ENCODE results near the gene PCDHGC4. TPM values are rescaled to one million over a fixed set of nuclear protein-coding genes. Genes with fewer than 3 reads are reported as not detected.

PCDHGC4 gene
- total RNA-seq: not detected

DNA sequence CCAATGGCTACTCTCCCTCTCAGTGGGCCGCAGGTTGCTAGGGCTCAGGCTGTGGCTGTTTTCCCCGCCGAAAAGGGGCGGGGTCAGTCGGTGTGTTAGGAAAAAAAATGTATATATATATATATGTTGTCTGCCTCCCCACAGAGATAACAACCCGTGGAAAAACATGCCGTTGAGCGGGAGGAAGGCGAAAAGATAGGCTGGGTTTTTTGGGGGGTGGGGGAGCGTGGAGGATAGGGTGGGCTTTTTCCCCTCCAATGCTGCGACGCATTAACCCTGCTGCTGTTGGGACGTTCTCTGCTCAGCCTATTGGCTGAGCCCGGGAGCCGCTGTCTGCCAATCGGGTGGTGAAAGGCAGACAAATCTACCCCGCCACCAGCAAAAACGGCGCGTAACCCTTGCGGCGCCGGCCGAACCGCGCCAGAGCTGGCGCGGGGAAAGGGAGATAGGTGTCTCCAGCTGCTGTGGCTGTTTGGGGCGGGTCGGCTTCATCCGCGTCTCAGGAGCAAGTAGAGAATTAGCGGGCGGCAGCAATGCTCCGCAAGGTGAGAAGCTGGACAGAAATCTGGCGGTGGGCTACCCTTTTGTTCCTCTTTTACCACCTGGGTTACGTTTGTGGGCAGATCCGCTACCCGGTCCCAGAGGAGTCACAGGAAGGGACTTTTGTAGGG, at the start of gene PCDHGC4:
Gene PCDHGC4, plus strand, starts transcription at position 390 of the 671 bp plus-strand sequence. Its CDS starts 144 bp downstream, at position 534.
- Mint-ChIP-seq H3K27me3 (ENCODE audit: low read depth) (peaks cover 74% of the 10 kb centered on the region), H3K4me1 (ENCODE audit: low read depth) (peaks cover 3% of the 10 kb centered on the region), H3K27ac (no peak within 1 kb of the TSS), H3K36me3 (ENCODE audit: low read depth) (no peaks in the 10 kb centered on the region), H3K4me3 (no peak within 1 kb of the TSS), H3K9me3 (ENCODE audit: insufficient read depth) (no peaks in the 10 kb centered on the region)
- ATAC-seq: no peak
- CTCF ChIA-PET: interaction anchor here (0.8 to 1.3 kb wide), 5 partner anchors 23 to 165 kb away, joined by 3 to 4 read pairs (median 3); partner anchors contain the start of genes PCDHGA11 and TAF7
- DNase-seq: no peak
- POLR2A ChIA-PET: interaction anchor here (1.5 kb wide), 1 partner anchor 8 kb away, joined by 3 read pairs; no protein-coding TSS in a partner anchor

GRCh38 chr5:141437221-141437620, 47.6 kb upstream of the PCDHGC4 start:
- CTCF ChIA-PET: interaction anchor here (1.7 kb wide), 1 partner anchor 24 kb away, joined by 5 read pairs; the partner anchor contains the start of gene PCDHGA10
- Mint-ChIP-seq H3K4me1 (ENCODE audit: low read depth) (peaks cover 2% of the 10 kb centered on the region), H3K27ac (no peak overlapping the region)

GRCh38 chr5:141439411-141440141, 45.3 kb upstream of the PCDHGC4 start:
- POLR2A ChIA-PET: no interaction called here

More at GRCh38 chr5:141437221-141437620, 47.6 kb upstream of the PCDHGC4 start:
- ATAC-seq (no peak), DNase-seq (no peak)
- Mint-ChIP-seq H3K9me3 (ENCODE audit: insufficient read depth) (peaks cover 7% of the 10 kb centered on the region), H3K4me3 (no peak overlapping the region), H3K36me3 (ENCODE audit: low read depth) (peaks cover 2% of the 10 kb centered on the region), H3K27me3 (ENCODE audit: low read depth) (peaks cover 10% of the 10 kb centered on the region)
- POLR2A ChIA-PET: no interaction called here

DNA sequence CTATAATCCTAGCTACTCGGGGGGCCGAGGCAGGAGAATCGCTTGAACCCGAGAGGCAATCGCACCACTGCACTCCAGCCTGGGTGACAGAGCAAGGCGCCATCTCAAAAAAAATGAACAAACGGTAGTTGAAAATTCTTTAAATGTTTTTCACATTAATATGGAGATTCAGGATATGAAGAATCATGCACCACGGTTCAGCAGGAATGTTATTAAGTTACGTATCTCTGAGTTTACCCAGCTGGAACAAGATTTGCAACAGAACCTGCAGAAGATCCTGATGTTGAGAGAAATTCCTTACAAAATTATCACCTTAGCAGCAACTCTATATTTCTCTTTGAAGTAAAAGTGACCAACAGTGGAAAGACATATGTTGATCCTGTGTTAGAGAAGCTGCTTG, 44.5 kb upstream of the PCDHGC4 start:
- Mint-ChIP-seq H3K4me1 (ENCODE audit: low read depth) (no peaks in the 10 kb centered on the region), H3K27ac (no peak overlapping the region), H3K27me3 (ENCODE audit: low read depth) (peaks cover 1% of the 10 kb centered on the region), H3K9me3 (ENCODE audit: insufficient read depth) (no peaks in the 10 kb centered on the region), H3K36me3 (ENCODE audit: low read depth) (no peaks in the 10 kb centered on the region), H3K4me3 (no peak overlapping the region)
- ChIA-PET CTCF (interaction anchor here (1.0 kb wide), 1 partner anchor 10 kb away, joined by 4 read pairs; the partner anchor contains the start of gene PCDHGA12), POLR2A (no interaction called here)
- ATAC-seq: no peak
- DNase-seq: no peak

More at GRCh38 chr5:141439411-141440141, 45.3 kb upstream of the PCDHGC4 start:
- Mint-ChIP-seq H3K4me3 (no peak overlapping the region), H3K27ac (no peak overlapping the region), H3K27me3 (ENCODE audit: low read depth) (no peaks in the 10 kb centered on the region), H3K9me3 (ENCODE audit: insufficient read depth) (no peaks in the 10 kb centered on the region), H3K4me1 (ENCODE audit: low read depth) (no peaks in the 10 kb centered on the region), H3K36me3 (ENCODE audit: low read depth) (no peaks in the 10 kb centered on the region)
- DNase-seq (no peak), ATAC-seq (no peak)
- CTCF ChIA-PET: no interaction called here

DNA sequence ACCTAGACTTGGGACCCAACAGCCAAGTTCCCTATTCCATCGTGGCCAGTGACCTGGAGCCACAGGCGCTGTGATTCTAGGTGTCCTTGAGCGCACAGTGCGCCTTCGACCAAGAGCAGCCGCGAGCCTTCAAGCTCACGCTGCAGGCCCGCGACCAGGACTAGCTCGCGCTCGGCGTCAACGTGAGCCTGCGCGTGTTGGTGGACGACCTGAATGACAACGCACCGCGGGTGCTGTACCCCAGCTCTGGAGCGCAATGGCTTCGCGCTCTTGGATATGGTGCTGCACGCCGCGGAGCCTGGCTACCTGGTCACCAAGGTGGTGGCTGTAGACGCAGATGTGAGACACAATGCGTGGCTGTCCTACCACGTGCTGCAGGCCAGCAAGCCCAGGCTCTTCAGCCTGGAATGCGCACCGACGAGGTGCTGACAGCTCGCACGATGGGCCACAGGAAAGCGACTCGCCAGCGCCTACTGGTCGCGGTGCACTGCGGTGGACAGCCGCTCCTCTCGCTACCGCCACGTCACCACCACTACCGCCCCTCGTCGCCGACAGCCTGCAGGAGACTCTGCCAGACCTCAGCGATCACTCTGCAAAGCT, 43.2 kb upstream of the PCDHGC4 start:
- ChIA-PET POLR2A (no interaction called here), CTCF (no interaction called here)
- Mint-ChIP-seq H3K27me3 (ENCODE audit: low read depth) (peaks cover 2% of the 10 kb centered on the region), H3K4me1 (ENCODE audit: low read depth) (no peaks in the 10 kb centered on the region), H3K27ac (no peak overlapping the region), H3K36me3 (ENCODE audit: low read depth) (no peaks in the 10 kb centered on the region), H3K9me3 (ENCODE audit: insufficient read depth) (no peaks in the 10 kb centered on the region), H3K4me3 (no peak overlapping the region)
- ATAC-seq (no peak), DNase-seq (no peak)

DNA sequence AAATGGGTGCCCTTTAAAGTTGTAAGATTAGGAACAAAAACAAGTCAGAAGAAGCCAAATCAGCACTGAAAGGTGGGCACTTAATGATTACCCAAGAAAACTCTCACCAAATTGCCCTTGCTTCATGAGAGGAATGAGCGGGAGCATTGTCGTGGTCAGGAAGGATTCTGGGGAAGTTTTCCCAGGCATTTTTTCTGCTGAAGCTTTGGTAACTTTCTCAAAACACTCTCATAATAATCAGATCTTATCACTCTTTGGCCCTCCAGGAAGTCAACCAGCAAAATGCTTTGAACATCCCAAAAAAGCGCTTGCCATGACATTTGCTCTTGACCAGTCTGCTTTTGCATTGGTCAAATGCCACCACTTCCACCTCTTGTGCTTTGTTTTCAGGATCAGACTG, 19.5 kb upstream of the PCDHGC4 start:
- Mint-ChIP-seq H3K27ac (no peak overlapping the region), H3K36me3 (ENCODE audit: low read depth) (no peaks in the 10 kb centered on the region), H3K4me1 (ENCODE audit: low read depth) (no peaks in the 10 kb centered on the region), H3K4me3 (no peak overlapping the region), H3K9me3 (ENCODE audit: insufficient read depth) (no peaks in the 10 kb centered on the region), H3K27me3 (ENCODE audit: low read depth) (peaks cover 4% of the 10 kb centered on the region)
- DNase-seq: no peak
- ATAC-seq: no peak
- ChIA-PET CTCF (interaction anchor here (0.9 kb wide), 1 partner anchor 35 kb away, joined by 3 read pairs; the partner anchor contains the start of gene PCDHGA12), POLR2A (no interaction called here)

DNA sequence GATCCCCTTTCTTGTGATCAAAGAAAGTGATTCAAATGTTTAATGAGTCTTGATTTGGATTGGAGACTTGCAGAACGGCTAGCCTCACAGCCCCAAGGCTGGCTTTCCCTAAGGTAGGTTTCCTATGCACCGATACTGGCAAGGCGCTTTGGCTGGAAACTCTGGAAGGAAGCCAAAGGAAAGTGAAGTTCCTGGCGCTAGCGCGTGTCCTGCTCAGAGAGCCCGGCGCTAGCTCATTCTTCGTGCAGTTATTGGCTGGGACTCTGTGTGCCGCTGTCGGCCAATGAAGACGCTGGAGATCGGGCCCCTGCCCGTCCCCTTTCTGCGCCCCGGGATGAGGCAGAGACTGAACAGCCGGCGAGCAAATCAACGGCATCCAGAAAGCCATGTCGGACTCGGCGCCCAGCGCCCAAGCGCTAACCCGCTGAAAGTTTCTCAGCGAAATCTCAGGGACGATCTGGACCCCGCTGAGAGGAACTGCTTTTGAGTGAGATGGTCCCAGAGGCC, 9.2 kb upstream of the PCDHGC4 start, which contains the start of gene PCDHGC3:
Gene PCDHGC3, plus strand, starts transcription at position 342 of the 507 bp plus-strand sequence. Its CDS starts 151 bp downstream, at position 493.
- ChIA-PET CTCF (interaction anchor here (0.8 to 1.4 kb wide), 6 partner anchors 11 to 156 kb away, joined by 3 to 6 read pairs (median 3); partner anchors contain the start of genes PCDHGA10 and PCDHGA12), POLR2A (no interaction called here)
- Mint-ChIP-seq H3K27me3 (ENCODE audit: low read depth) (peaks cover 64% of the 10 kb centered on the region), H3K9me3 (ENCODE audit: insufficient read depth) (no peaks in the 10 kb centered on the region), H3K36me3 (ENCODE audit: low read depth) (peaks cover 3% of the 10 kb centered on the region), H3K4me3 (peak within 1 kb of the TSS; percentile 62), H3K27ac (no peak within 1 kb of the TSS), H3K4me1 (ENCODE audit: low read depth) (peaks cover 29% of the 10 kb centered on the region)
- DNase-seq (no peak), ATAC-seq (peak; percentile 60)

- POLR2A ChIA-PET: no interaction called here
Measured at GRCh38 chr5:141476132-141476911, 8.5 kb upstream of the PCDHGC4 start.

GRCh38 chr5:141477044-141477575, 7.7 kb upstream of the PCDHGC4 start:
- Mint-ChIP-seq H3K27ac (no peak overlapping the region), H3K27me3 (ENCODE audit: low read depth) (peaks cover 69% of the 10 kb centered on the region), H3K36me3 (ENCODE audit: low read depth) (peaks cover 3% of the 10 kb centered on the region), H3K4me3 (peak overlapping the region; percentile 62), H3K4me1 (ENCODE audit: low read depth) (peaks cover 29% of the 10 kb centered on the region), H3K9me3 (ENCODE audit: insufficient read depth) (no peaks in the 10 kb centered on the region)
- no peak for ATAC-seq
- DNase-seq: no peak
- ChIA-PET POLR2A (no interaction called here), CTCF (no interaction called here)

More at GRCh38 chr5:141476132-141476911, 8.5 kb upstream of the PCDHGC4 start:
- peak; percentile 27 for ATAC-seq
- Mint-ChIP-seq H3K36me3 (ENCODE audit: low read depth) (peaks cover 3% of the 10 kb centered on the region), H3K27me3 (ENCODE audit: low read depth) (peaks cover 69% of the 10 kb centered on the region), H3K27ac (no peak overlapping the region), H3K4me3 (peak overlapping the region; percentile 62), H3K9me3 (ENCODE audit: insufficient read depth) (no peaks in the 10 kb centered on the region), H3K4me1 (ENCODE audit: low read depth) (peaks cover 29% of the 10 kb centered on the region)
- DNase-seq: no peak
- CTCF ChIA-PET: interaction anchor here (1.3 to 1.4 kb wide), 2 partner anchors 10 to 157 kb away, joined by 3 read pairs; no protein-coding TSS in a partner anchor

GRCh38 chr5:141477815-141478214, 7.0 kb upstream of the PCDHGC4 start:
- H3K9me3 Mint-ChIP-seq (ENCODE audit: insufficient read depth): no peaks in the 10 kb centered on the region
- H3K36me3 Mint-ChIP-seq (ENCODE audit: low read depth): peaks cover 3% of the 10 kb centered on the region
- peaks cover 29% of the 10 kb centered on the region for H3K4me1 Mint-ChIP-seq (ENCODE audit: low read depth)
- ChIA-PET POLR2A (no interaction called here), CTCF (interaction anchor here (1.5 to 1.6 kb wide), 2 partner anchors 29 to 35 kb away, joined by 4 read pairs; no protein-coding TSS in a partner anchor)
- no peak overlapping the region for H3K27ac Mint-ChIP-seq
- no peak for ATAC-seq
- peaks cover 74% of the 10 kb centered on the region for H3K27me3 Mint-ChIP-seq (ENCODE audit: low read depth)
- no peak overlapping the region for H3K4me3 Mint-ChIP-seq
- no peak for DNase-seq
